RWPE2 (cell line): ENCODE results near the gene PRRX2.

Source experiments
- ATAC-seq: fragments of 200-7000 bp; cut with Tn5 transposase; 3 replicates; pipeline ENCODE4 v1.9.1; 2021; ENCODE audit warnings: low read depth
- DNase-seq: peaks from one replicate; pipeline ENCODE4 v3.0.0-alpha.2; 2020; ENCODE audit warnings: low spot score
- H3K27ac ChIP-seq: fragments of 450-650 bp; 2 replicates; pipeline ENCODE4 v1.5.1; 2017; ENCODE audit warnings: mild to moderate bottlenecking; ENCODE audit not compliant: poor library complexity, severe bottlenecking
- H3K27me3 ChIP-seq: fragments of 250-450 bp; sonication (Bioruptor Pico); 2 replicates; pipeline ENCODE4 v1.5.1; 2021; ENCODE audit warnings: mild to moderate bottlenecking, moderate library complexity; ENCODE audit not compliant: insufficient read depth, poor library complexity, severe bottlenecking
- H3K36me3 ChIP-seq: fragments of 250-450 bp; sonication (Bioruptor Pico); 2 replicates; pipeline ENCODE4 v1.5.1; 2020; ENCODE audit warnings: low read depth, mild to moderate bottlenecking, moderate library complexity
- H3K4me1 ChIP-seq: fragments of 250-450 bp; sonication (Bioruptor Pico); 2 replicates; pipeline ENCODE4 v1.5.1; 2021; ENCODE audit warnings: mild to moderate bottlenecking, moderate library complexity; ENCODE audit not compliant: insufficient read depth, poor library complexity, severe bottlenecking
- H3K4me3 ChIP-seq: fragments of 250-450 bp; sonication (Bioruptor Pico); 2 replicates; pipeline ENCODE4 v1.5.1; 2021; ENCODE audit warnings: mild to moderate bottlenecking, moderate library complexity; ENCODE audit not compliant: severe bottlenecking
- H3K9me3 ChIP-seq: fragments of 250-450 bp; sonication (Bioruptor Pico); 2 replicates; pipeline ENCODE4 v1.5.1; 2021; ENCODE audit warnings: mild to moderate bottlenecking, moderate library complexity; ENCODE audit not compliant: severe bottlenecking
- TF ChIP-seq, protein P1 (sequence below): fragments of 450-650 bp; IDR thresholded peaks from one replicate; pipeline ENCODE4 v1.5.1; 2017; ENCODE audit warnings: mild to moderate bottlenecking, moderate library complexity; ENCODE audit not compliant: poor library complexity, severe bottlenecking

PRRX2 gene

DNA sequence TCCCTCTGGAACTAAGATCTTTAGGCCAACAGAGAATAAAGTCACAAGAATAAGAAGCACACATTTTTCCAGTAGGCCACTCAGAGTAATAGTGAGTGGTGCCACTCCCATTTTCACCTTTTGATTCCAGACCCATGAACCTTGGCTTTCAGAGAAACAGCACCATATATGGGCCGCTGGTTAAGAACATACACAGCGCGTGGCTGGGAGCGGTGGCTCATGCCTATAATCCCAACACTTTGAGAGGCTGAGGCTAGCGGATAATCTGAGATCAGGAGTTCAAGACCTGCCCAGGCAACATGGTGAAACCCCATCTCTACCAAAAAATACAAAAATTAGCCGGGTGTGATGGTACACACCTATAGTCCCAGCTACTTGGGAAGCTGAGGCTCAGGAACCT lies 103.0 kb downstream of the PRRX2 start:
- Histone ChIP-seq H3K27me3 (no peaks in the 10 kb centered on the region), H3K9me3 (no peaks in the 10 kb centered on the region), H3K4me1 (no peaks in the 10 kb centered on the region), H3K27ac (no peak overlapping the region), H3K4me3 (no peak overlapping the region), H3K36me3 (no peaks in the 10 kb centered on the region)
- TF ChIP-seq, protein P1, sequence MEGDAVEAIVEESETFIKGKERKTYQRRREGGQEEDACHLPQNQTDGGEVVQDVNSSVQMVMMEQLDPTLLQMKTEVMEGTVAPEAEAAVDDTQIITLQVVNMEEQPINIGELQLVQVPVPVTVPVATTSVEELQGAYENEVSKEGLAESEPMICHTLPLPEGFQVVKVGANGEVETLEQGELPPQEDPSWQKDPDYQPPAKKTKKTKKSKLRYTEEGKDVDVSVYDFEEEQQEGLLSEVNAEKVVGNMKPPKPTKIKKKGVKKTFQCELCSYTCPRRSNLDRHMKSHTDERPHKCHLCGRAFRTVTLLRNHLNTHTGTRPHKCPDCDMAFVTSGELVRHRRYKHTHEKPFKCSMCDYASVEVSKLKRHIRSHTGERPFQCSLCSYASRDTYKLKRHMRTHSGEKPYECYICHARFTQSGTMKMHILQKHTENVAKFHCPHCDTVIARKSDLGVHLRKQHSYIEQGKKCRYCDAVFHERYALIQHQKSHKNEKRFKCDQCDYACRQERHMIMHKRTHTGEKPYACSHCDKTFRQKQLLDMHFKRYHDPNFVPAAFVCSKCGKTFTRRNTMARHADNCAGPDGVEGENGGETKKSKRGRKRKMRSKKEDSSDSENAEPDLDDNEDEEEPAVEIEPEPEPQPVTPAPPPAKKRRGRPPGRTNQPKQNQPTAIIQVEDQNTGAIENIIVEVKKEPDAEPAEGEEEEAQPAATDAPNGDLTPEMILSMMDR, result no peak
- ATAC-seq (no peak), DNase-seq (no peak)

DNA sequence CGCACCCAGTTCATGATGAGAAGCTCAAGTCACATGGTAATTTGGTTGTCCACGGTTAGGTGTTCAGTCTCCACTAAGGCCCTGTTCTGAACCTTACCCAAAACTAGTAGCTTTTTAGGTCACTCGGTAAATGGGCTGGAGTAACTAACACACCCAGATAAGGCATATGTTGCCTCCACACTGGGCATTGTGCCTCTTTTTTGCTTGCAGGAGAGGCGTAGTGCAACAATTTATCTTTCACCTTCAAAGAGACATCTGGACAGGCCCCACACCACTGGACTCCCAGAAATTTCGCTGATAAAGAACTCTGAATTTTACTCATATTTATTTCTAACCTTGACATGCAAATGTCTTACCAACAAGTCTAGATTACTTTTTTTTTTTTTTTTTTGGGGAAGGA lies 104.2 kb downstream of the PRRX2 start:
- Histone ChIP-seq H3K9me3 (no peaks in the 10 kb centered on the region), H3K27ac (no peak overlapping the region), H3K4me3 (no peak overlapping the region), H3K4me1 (peaks cover 4% of the 10 kb centered on the region), H3K27me3 (no peaks in the 10 kb centered on the region), H3K36me3 (no peaks in the 10 kb centered on the region)
- no peak for ATAC-seq
- DNase-seq, result no peak
- TF ChIP-seq, protein P1, result no peak

DNA sequence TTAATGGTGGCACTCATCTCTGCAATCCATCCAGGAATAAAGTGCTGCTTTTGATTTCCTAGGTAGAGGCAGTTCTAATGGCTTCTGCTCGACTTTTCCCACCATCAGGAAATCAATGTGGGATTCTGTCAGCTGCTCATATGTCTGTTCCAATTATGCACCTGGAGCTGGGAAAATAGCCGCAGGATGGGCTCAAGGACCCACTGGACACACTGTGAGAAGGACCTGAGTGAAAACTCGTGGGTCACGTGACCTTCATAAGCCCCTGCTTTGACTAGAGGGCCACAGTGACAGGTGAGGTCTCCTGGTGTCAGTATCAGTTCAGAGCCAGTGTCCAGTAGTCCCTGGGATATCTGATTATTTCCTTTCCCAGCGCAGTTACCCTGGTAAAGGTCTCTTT lies 105.3 kb downstream of the PRRX2 start:
- TF ChIP-seq, protein P1, result no peak
- H3K4me1 ChIP-seq, result peaks cover 4% of the 10 kb centered on the region
- no peaks in the 10 kb centered on the region for H3K36me3 ChIP-seq
- ATAC-seq, result no peak
- H3K4me3 ChIP-seq, result no peak overlapping the region
- H3K9me3 ChIP-seq, result no peaks in the 10 kb centered on the region
- no peak for DNase-seq
- no peak overlapping the region for H3K27ac ChIP-seq
- no peaks in the 10 kb centered on the region for H3K27me3 ChIP-seq
